K562 (cell line): ENCODE data around the gene CEACAM18. TPM values are rescaled to one million over a fixed set of nuclear protein-coding genes. Genes with fewer than 3 reads are reported as not detected.

Source experiments
- BRD4 ChIP-seq: fragments of 200-600 bp; sonication (generic); IDR thresholded peaks from 2 replicates; pipeline ENCODE4 v1.6.1; 2017; ENCODE audit warnings: inconsistent platforms
- CEBPG ChIP-seq, 3 experiments: fragments of 200-800 bp in 1 of 3; sonication (Bioruptor generic) in 1 of 3; sonication (generic) in 1 of 3; formaldehyde crosslinking in 1 of 3; IDR thresholded peaks in 2 of 3; conservative IDR thresholded peaks in 1 of 3; 2 replicates each; pipeline versions ENCODE4 v1.6.1 to v1.8.0; 2016 to 2022; ENCODE audit warnings: missing compliant biosample characterization in 2 of 3, missing genetic modification characterization in 2 of 3, mild to moderate bottlenecking in 1 of 3, missing genetic modification reagents in 1 of 3
- HDAC1 ChIP-seq, 2 experiments: fragments of 450-650 bp; IDR thresholded peaks; 2 replicates each; pipeline ENCODE4 v1.6.1; 2016 to 2017; ENCODE audit warnings: inconsistent platforms in 1 of 2, mild to moderate bottlenecking in 1 of 2, moderate library complexity in 1 of 2
- HMG20A ChIP-seq: fragments of 450-650 bp; formaldehyde crosslinking; conservative IDR thresholded peaks from 2 replicates; pipeline ENCODE4 v1.4.0; 2020; ENCODE audit warnings: mild to moderate bottlenecking, mixed read lengths
- HNRNPK ChIP-seq: fragments of 200-400 bp; formaldehyde crosslinking; IDR thresholded peaks from one replicate; pipeline ENCODE4 v1.6.1; 2018; ENCODE audit warnings: mild to moderate bottlenecking, low read depth, low read length; ENCODE audit not compliant: poor library complexity, severe bottlenecking
- KDM5B ChIP-seq: fragments of 200-600 bp; sonication (generic); IDR thresholded peaks from 2 replicates; pipeline ENCODE4 v1.6.1; 2012; ENCODE audit warnings: low read depth, mild to moderate bottlenecking, moderate library complexity, low read length, control low read depth, inconsistent platforms; ENCODE audit not compliant: insufficient replicate concordance
- LCOR ChIP-seq: sonication (generic); formaldehyde crosslinking; IDR thresholded peaks from 2 replicates; pipeline ENCODE4 v1.8.0; 2022; ENCODE audit warnings: mild to moderate bottlenecking, missing genetic modification reagents
- POU5F1 ChIP-seq: fragments of 150-350 bp; IDR thresholded peaks from 2 replicates; pipeline ENCODE4 v1.6.1; 2014; ENCODE audit warnings: borderline replicate concordance, low read length, low read depth, mild to moderate bottlenecking; ENCODE audit not compliant: partially characterized antibody
- RBM14 ChIP-seq: fragments of 200-400 bp; formaldehyde crosslinking; IDR thresholded peaks from 2 replicates; pipeline ENCODE4 v1.6.1; 2018; ENCODE audit warnings: low read depth, mild to moderate bottlenecking, low read length, moderate library complexity, borderline replicate concordance; ENCODE audit not compliant: insufficient read depth
- TRIM28 ChIP-seq: fragments of 450-650 bp; IDR thresholded peaks from 2 replicates; pipeline ENCODE4 v1.6.1; 2017
- ZBTB7A ChIP-seq: IDR thresholded peaks from 2 replicates; pipeline ENCODE4 v1.6.1; 2011; ENCODE audit warnings: low read depth, mild to moderate bottlenecking, low read length, moderate library complexity, borderline replicate concordance; ENCODE audit not compliant: control insufficient read depth
- ZC3H11A ChIP-seq: IDR thresholded peaks from 2 replicates; pipeline ENCODE4 v1.6.1; 2012; ENCODE audit warnings: low read depth, low read length, improper control_type of control experiment
- ZNF263 ChIP-seq: sonication (generic); formaldehyde crosslinking; IDR thresholded peaks from 2 replicates; pipeline ENCODE4 v1.8.0; 2022; ENCODE audit warnings: mild to moderate bottlenecking, missing genetic modification reagents, borderline replicate concordance
- ZZZ3 ChIP-seq: fragments of 450-650 bp; IDR thresholded peaks from 2 replicates; pipeline ENCODE4 v1.6.1; 2016; ENCODE audit warnings: antibody characterized with exemption, mild to moderate bottlenecking, moderate library complexity
- polyA plus RNA-seq, 8 experiments: library from polyadenylated mRNA; depleted of rRNA in 4 of 8; stranded (reverse) in 5 of 8; unstranded in 3 of 8; fragments of >200 nt; fragmentation: Nextera tagmentation in 2 of 8; fragmentation: Illumina TruSeq in 1 of 8; extraction: Ambion mirVana in 2 of 8; extraction: Trizol in 1 of 8; gene quantifications; 2 replicates each; pipeline versions ENCODE4 v1.2.1 to v1.2.3, GENCODE V29; 2011 to 2014; ENCODE audit warnings: inconsistent platforms in 1 of 8, missing spikeins in 1 of 8
- total RNA-seq, 7 experiments: library from RNA; depleted of rRNA in 6 of 7; stranded (reverse); fragments of >200 nt in 6 of 7; fragmentation: Illumina TruSeq in 2 of 7; extraction: Trizol in 2 of 7; gene quantifications; 2 replicates each; pipeline versions ENCODE4 v1.2.1 to v1.2.3, GENCODE V29; 2011 to 2021; ENCODE audit warnings: low replicate concordance in 1 of 7
- TF ChIP-seq, protein P1 (sequence below): fragments of 450-650 bp; IDR thresholded peaks from 2 replicates; pipeline ENCODE4 v1.6.1; 2016; ENCODE audit warnings: low read depth
- TF ChIP-seq, protein P2 (sequence below): fragments of 450-650 bp; IDR thresholded peaks from 2 replicates; pipeline ENCODE4 v1.6.1; 2017; ENCODE audit warnings: antibody characterized with exemption
- TF ChIP-seq, protein P3 (sequence below): fragments of 450-650 bp; formaldehyde crosslinking; IDR thresholded peaks from 2 replicates; pipeline ENCODE4 v1.4.0; 2020; ENCODE audit warnings: mild to moderate bottlenecking, moderate library complexity

CEACAM18 gene
- total and polyA plus RNA-seq, 9 of the 15 experiments (the other 6 are each of a cell fraction or from before 2014, with no cell fraction given) = 0.08 to 0.24 (median 0.15) TPM; not detected in 3

DNA sequence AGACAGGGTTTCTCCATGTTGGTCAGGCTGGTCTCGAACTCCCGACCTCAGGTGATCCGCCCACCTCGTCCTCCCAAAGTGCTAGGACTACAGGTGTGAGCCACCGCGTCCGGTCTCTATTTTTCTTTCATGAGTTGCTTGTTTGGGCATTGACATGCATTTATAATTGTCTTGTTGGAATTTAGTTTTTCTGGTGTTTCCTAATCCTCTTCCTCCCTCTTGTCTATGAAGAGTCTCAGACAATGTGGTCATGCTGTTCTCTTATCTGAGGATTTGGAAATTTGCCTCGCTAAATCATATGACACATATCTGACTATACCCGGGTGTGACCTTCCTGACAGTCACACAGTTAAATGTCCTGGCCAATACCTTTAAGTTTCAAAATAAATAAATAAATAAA, 7.4 kb upstream of the CEACAM18 start (continued):
- TF ChIP-seq, protein P1, sequence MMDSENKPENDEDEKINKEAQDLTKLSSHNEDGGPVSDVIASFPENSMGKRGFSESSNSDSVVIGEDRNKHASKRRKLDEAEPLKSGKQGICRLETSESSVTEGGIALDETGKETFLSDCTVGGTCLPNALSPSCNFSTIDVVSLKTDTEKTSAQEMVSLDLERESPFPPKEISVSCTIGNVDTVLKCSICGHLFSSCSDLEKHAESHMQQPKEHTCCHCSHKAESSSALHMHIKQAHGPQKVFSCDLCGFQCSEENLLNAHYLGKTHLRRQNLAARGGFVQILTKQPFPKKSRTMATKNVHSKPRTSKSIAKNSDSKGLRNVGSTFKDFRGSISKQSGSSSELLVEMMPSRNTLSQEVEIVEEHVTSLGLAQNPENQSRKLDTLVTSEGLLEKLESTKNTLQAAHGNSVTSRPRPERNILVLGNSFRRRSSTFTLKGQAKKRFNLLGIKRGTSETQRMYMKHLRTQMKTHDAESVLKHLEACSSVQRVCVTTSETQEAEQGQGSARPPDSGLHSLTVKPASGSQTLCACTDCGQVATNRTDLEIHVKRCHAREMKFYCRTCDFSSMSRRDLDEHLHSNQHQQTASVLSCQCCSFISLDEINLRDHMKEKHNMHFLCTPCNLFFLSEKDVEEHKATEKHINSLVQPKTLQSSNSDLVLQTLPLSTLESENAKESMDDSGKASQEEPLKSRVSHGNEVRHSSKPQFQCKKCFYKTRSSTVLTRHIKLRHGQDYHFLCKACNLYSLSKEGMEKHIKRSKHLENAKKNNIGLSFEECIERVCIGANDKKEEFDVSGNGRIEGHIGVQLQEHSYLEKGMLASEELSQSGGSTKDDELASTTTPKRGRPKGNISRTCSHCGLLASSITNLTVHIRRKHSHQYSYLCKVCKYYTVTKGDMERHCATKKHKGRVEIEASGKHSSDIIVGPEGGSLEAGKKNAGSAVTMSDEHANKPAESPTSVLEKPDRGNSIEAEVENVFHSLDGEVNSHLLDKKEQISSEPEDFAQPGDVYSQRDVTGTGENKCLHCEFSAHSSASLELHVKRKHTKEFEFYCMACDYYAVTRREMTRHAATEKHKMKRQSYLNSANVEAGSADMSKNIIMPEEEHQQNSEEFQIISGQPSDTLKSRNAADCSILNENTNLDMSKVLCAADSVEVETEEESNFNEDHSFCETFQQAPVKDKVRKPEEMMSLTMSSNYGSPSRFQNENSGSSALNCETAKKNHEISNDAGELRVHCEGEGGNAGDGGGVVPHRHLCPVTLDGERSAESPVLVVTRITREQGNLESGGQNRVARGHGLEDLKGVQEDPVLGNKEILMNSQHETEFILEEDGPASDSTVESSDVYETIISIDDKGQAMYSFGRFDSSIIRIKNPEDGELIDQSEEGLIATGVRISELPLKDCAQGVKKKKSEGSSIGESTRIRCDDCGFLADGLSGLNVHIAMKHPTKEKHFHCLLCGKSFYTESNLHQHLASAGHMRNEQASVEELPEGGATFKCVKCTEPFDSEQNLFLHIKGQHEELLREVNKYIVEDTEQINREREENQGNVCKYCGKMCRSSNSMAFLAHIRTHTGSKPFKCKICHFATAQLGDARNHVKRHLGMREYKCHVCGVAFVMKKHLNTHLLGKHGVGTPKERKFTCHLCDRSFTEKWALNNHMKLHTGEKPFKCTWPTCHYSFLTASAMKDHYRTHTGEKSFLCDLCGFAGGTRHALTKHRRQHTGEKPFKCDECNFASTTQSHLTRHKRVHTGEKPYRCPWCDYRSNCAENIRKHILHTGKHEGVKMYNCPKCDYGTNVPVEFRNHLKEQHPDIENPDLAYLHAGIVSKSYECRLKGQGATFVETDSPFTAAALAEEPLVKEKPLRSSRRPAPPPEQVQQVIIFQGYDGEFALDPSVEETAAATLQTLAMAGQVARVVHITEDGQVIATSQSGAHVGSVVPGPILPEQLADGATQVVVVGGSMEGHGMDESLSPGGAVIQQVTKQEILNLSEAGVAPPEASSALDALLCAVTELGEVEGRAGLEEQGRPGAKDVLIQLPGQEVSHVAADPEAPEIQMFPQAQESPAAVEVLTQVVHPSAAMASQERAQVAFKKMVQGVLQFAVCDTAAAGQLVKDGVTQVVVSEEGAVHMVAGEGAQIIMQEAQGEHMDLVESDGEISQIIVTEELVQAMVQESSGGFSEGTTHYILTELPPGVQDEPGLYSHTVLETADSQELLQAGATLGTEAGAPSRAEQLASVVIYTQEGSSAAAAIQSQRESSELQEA = no peak
- TF ChIP-seq BRD4 (no peak), ZZZ3 (no peak), POU5F1 (no peak), CEBPG (CRISPR knock-in tag; IDR thresholded peaks at IDR 0.05) (no peak), CEBPG (tag; conservative IDR thresholded peaks at IDR 0.05 in 1 of 2, IDR thresholded peaks at IDR 0.05 in 1 of 2) (no peak; a peak in 1 of 4 replicates), LCOR (CRISPR knock-in tag) (no peak), ZNF263 (CRISPR knock-in tag) (peak; percentile 77), KDM5B (no peak), TRIM28 (no peak), HNRNPK (no peak), RBM14 (no peak), HMG20A (CRISPR knock-in tag) (no peak), ZBTB7A (no peak), HDAC1 (IDR thresholded peaks at IDR 0.05) (peak in 1 of 2 experiments; percentile 48; a peak in 1 of 4 replicates), ZC3H11A (no peak)
- TF ChIP-seq, protein P2, sequence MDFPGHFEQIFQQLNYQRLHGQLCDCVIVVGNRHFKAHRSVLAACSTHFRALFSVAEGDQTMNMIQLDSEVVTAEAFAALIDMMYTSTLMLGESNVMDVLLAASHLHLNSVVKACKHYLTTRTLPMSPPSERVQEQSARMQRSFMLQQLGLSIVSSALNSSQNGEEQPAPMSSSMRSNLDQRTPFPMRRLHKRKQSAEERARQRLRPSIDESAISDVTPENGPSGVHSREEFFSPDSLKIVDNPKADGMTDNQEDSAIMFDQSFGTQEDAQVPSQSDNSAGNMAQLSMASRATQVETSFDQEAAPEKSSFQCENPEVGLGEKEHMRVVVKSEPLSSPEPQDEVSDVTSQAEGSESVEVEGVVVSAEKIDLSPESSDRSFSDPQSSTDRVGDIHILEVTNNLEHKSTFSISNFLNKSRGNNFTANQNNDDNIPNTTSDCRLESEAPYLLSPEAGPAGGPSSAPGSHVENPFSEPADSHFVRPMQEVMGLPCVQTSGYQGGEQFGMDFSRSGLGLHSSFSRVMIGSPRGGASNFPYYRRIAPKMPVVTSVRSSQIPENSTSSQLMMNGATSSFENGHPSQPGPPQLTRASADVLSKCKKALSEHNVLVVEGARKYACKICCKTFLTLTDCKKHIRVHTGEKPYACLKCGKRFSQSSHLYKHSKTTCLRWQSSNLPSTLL = no peak
- TF ChIP-seq, protein P3, sequence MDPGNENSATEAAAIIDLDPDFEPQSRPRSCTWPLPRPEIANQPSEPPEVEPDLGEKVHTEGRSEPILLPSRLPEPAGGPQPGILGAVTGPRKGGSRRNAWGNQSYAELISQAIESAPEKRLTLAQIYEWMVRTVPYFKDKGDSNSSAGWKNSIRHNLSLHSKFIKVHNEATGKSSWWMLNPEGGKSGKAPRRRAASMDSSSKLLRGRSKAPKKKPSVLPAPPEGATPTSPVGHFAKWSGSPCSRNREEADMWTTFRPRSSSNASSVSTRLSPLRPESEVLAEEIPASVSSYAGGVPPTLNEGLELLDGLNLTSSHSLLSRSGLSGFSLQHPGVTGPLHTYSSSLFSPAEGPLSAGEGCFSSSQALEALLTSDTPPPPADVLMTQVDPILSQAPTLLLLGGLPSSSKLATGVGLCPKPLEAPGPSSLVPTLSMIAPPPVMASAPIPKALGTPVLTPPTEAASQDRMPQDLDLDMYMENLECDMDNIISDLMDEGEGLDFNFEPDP = no peak
